ENCODE data around the gene OVOL3. TPM values are rescaled to one million over a fixed set of nuclear protein-coding genes. Genes with fewer than 3 reads are reported as not detected.
"Not testable (repeated sequence)": the region's sequence is repeated elsewhere in the genome, so short reads cannot be mapped to it uniquely, and the experiment has no call there.

Gene OVOL3
- 0.30 TPM in 1 of 2 replicates, not detected in the other for polyA plus RNA-seq (2014; cell fraction: cytosol; rRNA removed)
- polyA plus RNA-seq (2014; cell fraction: nucleus; rRNA removed), result 0.71 TPM in 1 of 2 replicates, not detected in the other

DNA sequence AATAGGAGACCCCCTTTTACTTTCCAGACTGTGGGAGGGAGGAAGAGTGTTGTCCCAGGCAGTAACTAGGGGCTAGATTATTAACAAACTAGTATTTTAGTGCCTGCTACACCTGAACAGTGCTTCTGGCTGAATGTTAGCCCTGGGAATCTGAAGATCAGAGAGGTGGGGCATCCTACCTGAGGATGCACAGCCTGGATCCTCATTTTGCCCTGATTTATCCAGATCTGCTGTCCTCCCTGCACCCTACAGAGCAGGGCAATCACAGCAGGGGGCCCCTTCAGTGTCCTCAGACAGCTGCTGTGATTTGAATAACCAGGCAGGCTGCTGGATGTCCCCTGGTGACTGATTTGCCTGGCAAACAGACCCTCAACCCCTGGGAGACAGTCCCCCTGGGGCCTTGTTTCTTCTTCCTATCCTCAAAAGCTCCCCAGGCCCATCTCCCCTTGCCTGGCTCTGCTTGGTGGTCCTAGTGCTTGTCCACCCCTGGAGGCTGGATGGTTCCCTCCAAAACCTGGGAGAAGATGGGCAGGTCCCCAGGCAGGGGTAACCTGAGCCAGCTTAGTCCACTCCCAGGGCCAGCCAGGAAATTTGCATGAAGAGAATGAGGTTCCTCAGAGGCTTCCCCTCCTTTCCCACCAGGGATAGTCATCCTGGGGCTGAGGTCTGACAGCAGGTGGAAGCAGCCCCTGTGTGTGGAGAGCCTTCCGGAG lies at the start of gene OVOL3:
Gene OVOL3, plus strand, starts transcription at position 657 of the 713 bp plus-strand sequence. CDS start 60 bp downstream, outside the sequence.
- no peak for DNase-seq (ENCODE audit: low spot score)

DNA sequence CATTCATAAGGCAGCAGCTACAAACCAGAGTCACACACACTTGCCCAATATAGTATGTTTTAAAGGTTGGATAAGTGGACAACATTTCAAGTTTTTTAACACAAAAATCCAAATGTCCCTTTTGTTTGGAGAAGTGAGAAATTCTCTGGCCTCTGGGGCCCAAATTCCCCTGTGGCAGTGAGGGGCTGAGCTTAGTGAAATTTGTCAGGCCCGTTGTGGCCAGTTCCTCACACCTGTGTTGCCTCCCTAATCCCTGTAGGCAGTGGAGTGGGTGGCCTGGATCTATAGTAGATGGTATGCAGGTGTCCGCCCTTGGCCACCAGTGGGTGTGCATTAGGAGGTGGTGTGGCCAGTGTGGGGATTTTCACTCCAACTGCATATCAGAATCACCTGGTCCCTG lies 49.6 kb upstream of the OVOL3 start:
- DNase-seq (ENCODE audit: low spot score), result no peak

DNA sequence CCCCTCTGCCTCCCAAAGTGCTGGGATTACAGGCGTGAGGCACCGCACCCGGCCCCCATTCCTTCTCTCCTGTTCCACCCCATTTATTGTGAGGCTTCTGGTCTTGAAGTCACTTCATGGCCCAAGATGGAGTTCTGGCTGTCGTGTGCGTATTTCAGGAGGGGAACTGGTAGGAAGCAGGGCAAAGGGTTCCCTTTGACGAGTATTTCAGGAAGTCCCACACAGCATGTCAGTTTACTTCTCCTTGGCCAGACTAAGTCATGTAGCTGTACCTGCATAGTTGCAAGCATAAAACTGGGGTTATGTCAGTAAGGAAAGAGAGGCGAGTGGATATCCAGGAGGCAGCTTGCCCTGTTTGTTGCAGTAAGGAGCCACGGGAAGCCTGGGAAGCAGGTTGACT lies 46.1 kb upstream of the OVOL3 start:
- DNase-seq (ENCODE audit: low spot score), result no peak

DNA sequence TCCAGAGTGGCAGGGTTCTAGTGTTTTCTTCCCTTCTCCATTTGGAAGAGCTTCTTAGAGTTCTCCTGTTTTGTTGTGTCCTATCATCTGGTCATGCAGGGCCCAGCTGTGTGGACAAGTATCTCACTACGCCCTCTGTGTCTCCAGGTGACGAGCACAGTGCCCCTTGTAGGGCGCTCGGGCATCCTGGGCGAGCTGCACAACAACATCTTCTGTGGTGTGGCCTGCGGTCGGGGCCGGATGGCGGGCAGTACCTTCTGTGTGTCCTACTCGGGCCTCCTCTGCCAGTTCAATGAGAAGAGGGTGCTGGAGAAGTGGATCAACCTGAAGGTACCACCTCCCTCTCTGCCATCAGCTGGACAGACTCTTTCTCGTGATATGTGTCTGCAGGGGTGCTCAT lies 43.3 kb upstream of the OVOL3 start:
- DNase-seq (ENCODE audit: low spot score), result no peak

DNA sequence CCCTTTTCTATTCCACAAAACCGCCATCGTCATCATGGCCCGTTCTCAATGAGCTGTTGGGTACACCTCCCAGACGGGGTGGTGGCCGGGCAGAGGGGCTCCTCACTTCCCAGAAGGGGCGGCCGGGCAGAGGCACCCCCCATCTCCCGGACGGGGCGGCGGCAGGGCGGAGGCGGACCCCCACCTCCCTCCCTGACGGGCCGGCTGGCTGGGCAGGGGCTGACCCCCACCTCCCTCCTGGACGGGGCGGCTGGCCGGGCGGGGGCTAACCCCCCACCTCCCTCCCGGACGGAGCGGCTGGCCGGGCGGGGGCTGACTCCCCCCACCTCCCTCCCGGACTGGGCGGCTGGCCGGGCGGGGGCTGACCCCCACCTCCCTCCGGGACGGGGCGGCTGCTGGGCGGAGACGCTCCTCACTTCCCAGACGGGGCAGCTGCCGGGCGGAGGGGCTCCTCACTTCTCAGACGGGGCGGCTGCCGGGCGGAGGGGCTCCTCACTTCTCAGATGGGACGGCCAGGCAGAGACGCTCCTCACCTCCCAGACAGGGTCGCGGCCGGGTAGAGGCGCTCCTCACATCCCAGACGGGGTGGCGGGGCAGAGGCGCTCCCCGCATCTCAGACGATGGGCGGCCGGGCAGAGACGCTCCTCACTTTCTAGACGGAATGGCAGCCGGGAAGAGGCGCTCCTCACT lies 42.0 kb upstream of the OVOL3 start:
- DNase-seq (ENCODE audit: low spot score), result not testable (repeated sequence)

DNA sequence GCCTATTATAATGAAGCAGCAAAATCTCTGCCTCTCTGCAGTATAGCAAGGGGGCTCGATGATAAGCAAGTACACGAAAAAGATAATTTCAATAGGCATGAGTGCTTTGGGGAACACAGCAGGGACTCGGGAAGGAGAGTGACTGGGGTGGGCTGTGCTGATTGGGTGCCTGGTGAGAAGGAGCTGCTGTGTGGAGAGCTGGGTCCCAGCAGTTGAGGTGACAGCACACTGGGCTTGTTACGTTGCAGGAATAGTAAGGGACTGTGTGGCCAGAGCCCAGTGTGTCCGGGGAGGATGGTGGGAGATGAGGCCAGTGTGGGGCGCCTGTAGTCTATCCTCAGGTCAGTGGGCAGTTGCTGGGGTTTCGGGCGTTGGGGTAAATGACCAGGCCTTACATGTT lies 38.9 kb upstream of the OVOL3 start:
- no peak for DNase-seq (ENCODE audit: low spot score)

DNA sequence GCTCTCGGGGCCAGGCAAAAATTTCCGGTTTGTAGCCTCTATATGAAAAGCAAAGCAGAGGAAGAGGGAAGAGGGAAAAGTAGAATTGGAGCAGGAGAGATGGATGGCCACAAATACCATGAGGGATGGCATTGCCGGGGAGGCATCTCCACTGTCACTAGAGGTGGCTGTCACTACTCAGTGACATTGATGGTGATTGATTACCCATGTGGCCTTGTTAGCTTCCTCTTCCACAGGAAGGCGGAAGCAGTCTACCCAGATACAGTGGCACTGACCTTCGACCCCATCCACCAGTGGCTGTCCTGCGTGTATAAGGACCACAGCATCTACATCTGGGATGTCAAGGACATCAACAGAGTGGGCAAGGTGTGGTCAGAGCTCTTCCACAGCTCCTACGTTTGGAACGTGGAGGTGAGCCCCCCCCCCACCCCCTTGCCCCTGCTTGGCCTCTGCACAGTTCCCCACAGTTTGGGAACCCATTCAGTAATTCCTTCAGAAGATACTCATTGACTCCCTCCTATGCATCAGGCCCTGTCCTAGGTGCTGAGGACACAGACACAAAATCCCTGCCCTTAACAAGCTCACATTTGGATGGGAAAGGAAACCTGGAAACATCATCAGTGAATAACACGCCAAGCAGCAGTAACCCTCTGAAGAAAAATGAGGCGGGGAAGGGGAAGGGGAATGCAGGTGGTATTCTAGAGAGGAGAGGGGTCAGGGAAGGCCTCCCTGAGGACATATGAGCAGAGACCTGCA lies 37.6 kb upstream of the OVOL3 start:
- DNase-seq (ENCODE audit: low spot score), result no peak

DNA sequence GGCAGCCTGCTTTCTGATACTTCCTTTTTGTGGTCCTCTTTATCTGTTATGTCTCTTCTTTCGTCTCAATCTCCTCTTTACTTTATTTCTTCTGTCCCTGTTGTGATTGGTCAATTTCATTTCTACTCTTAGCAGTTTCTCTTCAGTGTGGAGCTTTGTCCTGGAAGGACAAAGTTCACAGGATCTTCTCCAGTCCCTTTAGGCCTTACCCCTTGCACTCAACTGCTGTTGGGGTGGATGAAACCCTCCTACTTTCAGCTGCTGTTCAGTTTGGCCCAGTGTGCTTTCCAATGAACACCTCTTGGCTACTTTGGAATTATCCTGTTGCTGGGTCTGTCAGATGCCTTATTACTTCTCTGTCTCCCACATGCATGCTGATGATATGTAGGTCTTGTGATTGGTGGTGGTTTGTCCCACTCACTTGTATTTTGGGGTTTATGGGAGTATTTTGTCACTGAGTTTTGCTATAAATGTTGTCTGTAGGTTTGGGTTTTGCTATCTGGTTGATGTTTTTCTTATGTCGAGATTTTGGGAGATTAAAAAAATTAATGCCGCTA lies 31.5 kb upstream of the OVOL3 start:
- no peak for DNase-seq (ENCODE audit: low spot score)

DNA sequence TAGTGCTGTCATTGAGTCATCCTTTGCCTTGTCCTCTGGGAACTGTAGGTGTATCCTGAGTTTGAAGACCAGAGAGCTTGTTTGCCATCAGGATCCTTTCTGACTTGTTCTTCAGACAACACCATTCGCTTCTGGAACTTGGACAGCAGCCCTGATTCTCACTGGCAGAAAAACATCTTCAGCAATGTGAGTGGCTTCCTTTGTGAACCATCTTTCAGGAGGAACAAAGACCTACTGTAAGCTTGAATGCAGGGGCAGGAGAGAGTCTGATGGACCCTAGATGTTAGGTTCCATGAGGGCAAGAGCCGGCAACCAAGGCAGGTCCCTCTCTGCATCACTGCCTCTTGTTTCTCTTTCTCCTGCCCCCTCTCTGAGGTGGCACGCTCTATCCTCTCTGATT lies 29.6 kb upstream of the OVOL3 start:
- no peak for DNase-seq (ENCODE audit: low spot score)

DNA sequence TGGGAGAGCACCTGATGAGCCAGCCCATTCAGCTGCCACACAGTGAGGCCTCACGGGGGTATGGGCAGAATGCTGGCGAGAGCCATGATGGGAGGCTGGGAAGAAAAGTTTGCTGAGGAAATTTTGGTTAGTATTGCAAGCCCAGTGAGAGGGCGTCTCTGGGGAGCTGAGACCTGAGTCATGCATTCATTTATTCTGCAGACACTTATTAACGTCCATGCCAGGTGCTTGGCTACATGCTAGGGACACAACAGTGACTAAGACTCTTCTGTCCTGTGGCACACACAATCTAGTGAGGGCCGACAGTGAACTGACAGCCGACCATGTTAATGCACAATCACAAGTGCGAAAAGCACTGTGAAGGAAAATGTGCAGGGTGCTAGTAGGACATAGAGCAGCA lies 29.0 kb upstream of the OVOL3 start:
- no peak for DNase-seq (ENCODE audit: low spot score)

DNA sequence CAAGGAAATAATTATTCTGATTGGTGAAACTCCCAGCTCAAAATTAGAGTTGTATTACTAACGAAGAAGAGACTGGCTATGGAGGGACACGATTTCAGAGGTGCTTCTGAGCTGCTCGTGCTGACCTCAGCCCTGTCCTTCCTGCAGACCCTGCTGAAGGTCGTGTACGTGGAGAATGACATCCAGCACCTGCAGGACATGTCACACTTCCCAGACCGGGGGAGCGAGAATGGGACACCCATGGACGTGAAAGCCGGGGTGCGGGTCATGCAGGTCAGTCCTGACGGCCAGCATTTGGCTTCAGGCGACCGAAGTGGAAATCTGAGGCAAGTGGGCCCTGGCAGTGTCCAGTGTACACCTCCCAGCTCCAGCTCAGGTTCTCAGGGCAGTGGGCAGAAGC lies 28.0 kb upstream of the OVOL3 start:
- no peak for DNase-seq (ENCODE audit: low spot score)

DNA sequence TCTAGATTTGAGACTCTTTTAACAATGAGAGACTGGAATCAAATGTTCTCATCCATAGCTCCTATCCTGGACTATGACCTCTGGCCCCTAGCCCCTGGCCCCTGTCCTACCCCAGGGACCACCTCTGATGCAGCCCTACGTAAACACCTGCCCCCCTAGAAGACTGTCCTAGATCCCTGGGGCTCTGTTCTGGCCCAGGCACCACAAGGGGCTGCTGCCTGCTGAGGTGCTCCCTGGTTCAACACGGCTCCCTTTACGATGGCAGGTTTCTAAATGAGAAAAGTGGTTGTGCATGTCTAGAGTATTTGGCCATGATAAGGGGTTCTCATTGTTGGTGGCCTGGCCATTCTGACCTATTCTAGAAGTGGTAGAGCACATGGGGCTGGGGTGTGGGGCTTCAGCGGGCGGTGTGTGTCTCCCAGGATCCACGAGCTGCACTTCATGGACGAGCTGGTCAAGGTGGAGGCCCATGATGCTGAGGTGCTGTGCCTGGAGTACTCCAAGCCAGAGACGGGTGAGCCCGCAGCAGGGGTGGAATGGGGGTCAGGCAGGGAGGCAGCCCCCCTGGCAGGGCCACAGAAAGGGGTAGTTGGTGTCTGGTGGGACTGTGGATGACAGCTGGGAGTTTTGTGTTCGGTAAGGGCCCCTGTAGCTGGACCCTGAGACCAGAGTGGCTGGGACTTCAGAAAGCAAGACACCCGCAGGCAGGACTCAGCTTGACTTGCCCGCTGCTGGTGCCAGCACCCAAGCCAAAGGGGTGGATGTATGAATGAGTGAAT lies 26.5 kb upstream of the OVOL3 start:
- no peak for DNase-seq (ENCODE audit: low spot score)

DNA sequence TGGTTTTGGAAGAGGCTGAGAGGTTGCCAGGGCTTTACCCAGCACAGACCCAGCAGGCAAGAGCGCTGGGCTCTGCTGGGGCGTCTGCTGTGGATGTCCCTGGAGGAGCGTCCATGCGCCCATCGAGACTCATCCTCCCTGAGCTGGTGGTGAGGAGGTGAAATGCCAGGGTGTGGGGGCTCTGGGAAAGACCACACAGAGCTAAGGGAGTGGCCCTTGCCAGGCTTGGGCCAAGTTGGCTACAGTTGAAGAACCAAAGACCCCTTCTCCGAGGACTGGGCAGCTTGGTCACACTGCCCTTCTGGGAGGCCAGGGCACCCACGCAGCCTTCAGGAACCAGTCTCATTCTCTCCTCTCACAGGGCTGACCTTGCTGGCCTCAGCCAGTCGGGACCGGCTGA lies 24.6 kb upstream of the OVOL3 start:
- no peak for DNase-seq (ENCODE audit: low spot score)

DNA sequence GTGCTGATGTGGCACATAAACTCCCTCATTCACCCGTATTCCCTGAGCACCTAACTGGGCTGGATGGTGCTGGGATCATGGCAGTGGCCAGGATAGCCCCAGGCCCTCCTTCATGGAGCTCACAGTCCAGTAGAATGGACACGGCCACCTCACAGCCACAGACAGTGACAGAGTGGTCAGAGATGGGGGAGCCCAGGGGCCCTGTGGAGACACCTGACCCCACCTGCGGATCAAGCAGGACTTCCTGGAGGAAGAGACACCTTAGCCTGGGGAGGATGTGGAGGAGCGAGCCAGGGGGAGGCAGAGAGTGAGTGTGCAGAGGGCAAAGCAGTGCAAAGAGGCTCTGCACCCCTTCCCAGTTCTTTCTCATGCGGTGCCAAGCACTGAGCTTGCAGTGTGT lies 21.1 kb upstream of the OVOL3 start:
- DNase-seq (ENCODE audit: low spot score), result no peak

DNA sequence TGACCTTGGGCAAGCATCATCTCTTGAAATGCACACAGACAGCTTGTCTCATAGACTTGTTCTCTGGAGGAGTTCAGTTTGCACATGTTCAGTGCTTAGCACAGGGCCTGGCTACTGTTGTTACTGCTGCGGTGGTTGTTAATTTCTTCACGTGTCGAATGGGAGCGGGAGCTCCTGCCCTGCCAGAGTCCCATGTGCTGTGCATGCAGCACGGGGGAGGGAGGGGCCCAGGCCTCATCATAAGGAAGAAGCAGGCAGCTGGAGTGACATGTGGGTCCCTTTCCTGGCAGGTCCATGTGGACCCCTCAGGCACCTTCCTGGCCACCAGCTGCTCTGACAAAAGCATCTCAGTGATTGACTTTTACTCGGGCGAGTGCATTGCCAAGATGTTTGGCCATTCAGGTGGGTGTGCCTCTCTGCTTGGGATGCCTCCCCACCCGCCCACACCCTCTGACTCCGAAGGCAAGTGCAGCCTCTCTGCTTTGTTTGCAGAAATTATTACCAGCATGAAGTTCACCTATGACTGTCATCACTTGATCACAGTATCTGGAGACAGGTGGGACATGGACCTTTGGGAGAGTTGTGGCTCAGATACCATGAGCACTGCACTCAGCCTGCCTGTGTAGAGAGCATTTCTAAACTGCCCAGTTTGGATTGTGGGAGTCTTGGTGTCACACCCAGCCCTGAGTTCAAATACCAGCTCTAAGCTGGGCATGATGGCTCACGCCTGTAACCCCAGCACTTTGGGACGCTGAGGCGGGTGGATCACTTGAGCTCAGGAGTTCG lies 19.8 kb upstream of the OVOL3 start:
- DNase-seq (ENCODE audit: low spot score), result no peak

DNA sequence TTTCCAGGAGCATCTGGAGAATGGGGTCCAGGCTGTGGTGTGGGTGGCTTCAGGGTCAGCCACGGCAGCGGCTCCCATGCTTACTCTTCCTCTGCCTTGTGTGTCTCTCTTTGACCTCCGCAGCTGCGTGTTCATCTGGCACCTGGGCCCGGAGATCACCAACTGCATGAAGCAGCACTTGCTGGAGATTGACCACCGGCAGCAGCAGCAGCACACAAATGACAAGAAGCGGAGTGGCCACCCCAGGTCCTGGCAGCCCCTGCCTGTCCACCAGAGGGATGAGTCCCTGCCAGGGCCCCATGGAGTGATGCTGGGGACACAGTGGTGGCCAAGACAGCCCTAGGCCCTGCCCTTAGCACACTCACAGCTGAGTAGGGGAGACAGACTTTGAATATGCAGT lies 18.4 kb upstream of the OVOL3 start:
- DNase-seq (ENCODE audit: low spot score), result no peak

DNA sequence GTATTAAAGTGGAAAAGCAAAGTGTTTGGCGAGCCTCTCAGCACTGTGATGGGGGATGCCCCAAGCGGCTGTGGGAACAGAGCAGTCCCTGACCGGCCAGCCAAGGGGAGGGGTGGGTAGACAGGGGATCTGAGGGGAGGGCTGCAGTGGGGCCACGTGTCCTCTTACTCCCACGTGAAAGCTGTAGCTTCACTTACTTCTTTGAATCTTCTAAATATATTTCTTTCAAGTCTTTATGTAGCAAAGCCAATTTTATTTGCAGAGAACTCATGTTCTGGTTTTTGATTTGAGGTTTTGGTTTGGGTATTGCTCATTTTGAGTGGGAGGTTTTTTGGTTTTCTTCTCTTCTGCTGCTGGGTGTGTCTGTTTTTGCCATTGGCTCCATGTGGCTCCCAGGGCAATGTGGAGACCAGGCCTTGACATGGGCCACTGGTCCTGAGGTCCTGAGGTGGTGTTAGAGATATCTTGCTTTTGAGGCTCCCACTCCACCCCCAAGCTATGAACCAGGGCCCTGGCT lies 17.7 kb upstream of the OVOL3 start:
- DNase-seq (ENCODE audit: low spot score), result no peak

DNA sequence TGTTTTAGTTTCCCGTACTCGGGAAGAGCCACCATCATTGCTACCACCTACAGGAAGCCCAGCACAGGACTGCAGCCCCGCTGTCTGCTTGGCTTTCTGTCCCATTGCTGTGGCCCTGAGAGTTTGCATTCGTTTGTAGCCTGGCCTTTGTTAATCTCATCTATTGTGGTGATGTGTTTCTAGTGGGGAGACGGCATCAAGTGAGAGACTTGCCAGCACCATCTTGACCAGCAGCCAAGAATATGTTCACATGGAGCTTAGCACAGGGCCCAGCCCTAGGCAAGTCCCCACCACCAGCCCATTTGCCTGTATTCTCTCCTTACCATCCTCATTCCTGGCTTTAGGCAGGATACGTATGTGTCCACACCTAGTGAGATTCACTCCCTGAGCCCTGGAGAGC lies 17.3 kb upstream of the OVOL3 start:
- no peak for DNase-seq (ENCODE audit: low spot score)

DNA sequence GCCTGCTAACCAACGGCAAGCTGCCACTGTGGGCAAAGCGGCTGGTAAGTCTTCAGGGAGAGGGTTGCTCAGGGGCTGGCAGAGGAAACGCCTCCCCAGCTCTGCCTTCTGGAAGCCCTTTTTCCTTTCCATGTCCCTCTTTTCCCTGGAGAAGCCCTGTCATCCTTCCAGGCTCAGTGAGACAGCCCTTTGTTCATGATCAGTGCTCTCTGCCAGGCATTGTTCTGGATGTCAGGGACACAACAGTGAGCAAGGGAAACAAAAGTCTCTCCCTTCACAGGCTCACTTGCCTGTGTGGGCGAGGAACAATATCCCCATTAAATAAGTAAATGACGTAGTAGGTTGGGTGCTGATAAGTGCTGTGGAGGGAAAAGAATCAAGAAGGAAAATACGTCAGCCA lies 13.9 kb upstream of the OVOL3 start:
- DNase-seq (ENCODE audit: low spot score), result no peak

DNA sequence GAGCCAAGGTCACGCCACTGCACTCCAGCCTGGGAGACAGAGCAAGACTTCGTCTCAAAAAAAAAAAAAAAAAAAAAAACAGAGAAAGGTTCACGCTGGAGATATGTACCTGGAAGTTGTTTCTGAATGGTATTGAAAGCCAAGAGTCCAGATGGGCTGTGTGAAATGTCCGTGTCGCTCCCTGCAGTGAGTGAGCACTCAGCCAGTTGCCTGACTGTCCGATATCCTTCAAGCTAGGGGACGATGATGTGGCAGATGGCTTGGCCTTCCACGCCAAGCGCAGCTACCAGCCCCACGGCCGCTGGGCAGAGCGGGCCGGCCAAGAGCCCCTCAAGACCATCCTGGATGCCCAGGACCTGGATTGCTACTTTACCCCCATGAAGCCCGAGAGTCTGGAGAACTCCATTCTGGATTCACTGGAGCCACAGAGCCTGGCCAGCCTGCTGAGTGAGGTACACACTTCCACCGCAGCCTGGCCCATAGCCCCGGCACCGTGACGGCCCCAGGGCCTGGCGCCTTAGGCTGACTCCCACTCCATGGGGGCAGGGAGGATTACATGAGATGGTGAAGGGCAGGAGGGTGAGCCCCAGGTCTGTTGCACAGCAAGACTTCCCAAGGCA lies 11.7 kb upstream of the OVOL3 start:
- DNase-seq (ENCODE audit: low spot score), result no peak

Measured in SK-N-DZ (cell line).